Measurements from ENCODE around the gene DARS1. TPM values are rescaled to one million over a fixed set of nuclear protein-coding genes. Genes with fewer than 3 reads are reported as not detected.

The DARS1 gene
- total and polyA plus RNA-seq, 9 donors: 73.3 to 101 (median 82.0) TPM

- Histone ChIP-seq H3K4me1 (ENCODE audit: control insufficient read depth, insufficient read depth, low read length) (no peaks in the 10 kb centered on the region), H3K36me3 (ENCODE audit: control insufficient read depth, insufficient read depth, low read length) (peaks cover 11% of the 10 kb centered on the region), H3K27me3 (ENCODE audit: control insufficient read depth, insufficient read depth, low read length) (no peaks in the 10 kb centered on the region), H3K9me3 (replicated peaks; ENCODE audit: control insufficient read depth, low read depth, low read length) (no peaks in the 10 kb centered on the region), H3K4me3 (ENCODE audit: low read length) (no peak overlapping the region), H3K27ac (ENCODE audit: low read length) (no peak overlapping the region)
- DNase-seq: no peak
Observed at GRCh38 chr2:135931776-135932443, 53.5 kb downstream of the DARS1 start.

- no peak overlapping the region for H3K27ac ChIP-seq (ENCODE audit: low read length)
- H3K36me3 ChIP-seq (ENCODE audit: control insufficient read depth, insufficient read depth, low read length): peaks cover 11% of the 10 kb centered on the region
- no peak for DNase-seq
- no peaks in the 10 kb centered on the region for H3K4me1 ChIP-seq (ENCODE audit: control insufficient read depth, insufficient read depth, low read length)
- no peaks in the 10 kb centered on the region for H3K9me3 ChIP-seq (replicated peaks; ENCODE audit: control insufficient read depth, low read depth, low read length)
- H3K4me3 ChIP-seq (ENCODE audit: low read length): no peak overlapping the region
- H3K27me3 ChIP-seq (ENCODE audit: control insufficient read depth, insufficient read depth, low read length): no peaks in the 10 kb centered on the region
- no CpG with 5 or more reads among the region's 3 CpGs for WGBS (ENCODE audit: insufficient coverage)
Observed at GRCh38 chr2:135926605-135927004, 58.8 kb downstream of the DARS1 start.

DNA sequence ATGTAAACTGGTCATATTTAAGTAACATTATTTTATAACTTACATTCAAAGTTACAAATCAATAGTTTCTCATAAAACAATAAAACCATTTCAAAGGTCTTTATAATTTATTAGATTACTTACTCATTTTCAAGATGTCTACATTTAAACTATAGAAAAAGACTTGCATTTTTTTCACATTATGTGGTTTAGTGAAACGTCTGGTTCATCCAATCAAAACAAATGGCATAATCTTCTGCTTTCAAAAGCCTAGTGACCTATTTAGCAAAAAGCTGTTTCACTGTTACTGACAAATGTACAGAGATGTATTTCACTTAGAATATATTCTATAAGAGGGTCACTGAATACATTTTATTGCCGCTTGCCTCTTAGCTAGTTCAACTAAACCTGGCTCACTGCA, 59.9 kb downstream of the DARS1 start:
- no peaks in the 10 kb centered on the region for H3K27me3 ChIP-seq (ENCODE audit: control insufficient read depth, insufficient read depth, low read length)
- no peaks in the 10 kb centered on the region for H3K9me3 ChIP-seq (replicated peaks; ENCODE audit: control insufficient read depth, low read depth, low read length)
- no peak overlapping the region for H3K4me3 ChIP-seq (ENCODE audit: low read length)
- no peak for DNase-seq
- WGBS (ENCODE audit: insufficient coverage): 100% methylated on average over 1 of the region's 2 CpGs
- no peaks in the 10 kb centered on the region for H3K4me1 ChIP-seq (ENCODE audit: control insufficient read depth, insufficient read depth, low read length)
- H3K27ac ChIP-seq (ENCODE audit: low read length): no peak overlapping the region
- H3K36me3 ChIP-seq (ENCODE audit: control insufficient read depth, insufficient read depth, low read length): peaks cover 3% of the 10 kb centered on the region

GRCh38 chr2:135916207-135916606, 69.2 kb downstream of the DARS1 start:
- peak; percentile 82 for DNase-seq
- no CpG with 5 or more reads among the region's 3 CpGs for WGBS (ENCODE audit: insufficient coverage)
- no peak overlapping the region for H3K27ac ChIP-seq (ENCODE audit: low read length)
- H3K4me1 ChIP-seq (ENCODE audit: control insufficient read depth, insufficient read depth, low read length): no peaks in the 10 kb centered on the region
- H3K27me3 ChIP-seq (ENCODE audit: control insufficient read depth, insufficient read depth, low read length): no peaks in the 10 kb centered on the region
- H3K9me3 ChIP-seq (replicated peaks; ENCODE audit: control insufficient read depth, low read depth, low read length): no peaks in the 10 kb centered on the region
- H3K4me3 ChIP-seq (ENCODE audit: low read length): no peak overlapping the region
- peaks cover 7% of the 10 kb centered on the region for H3K36me3 ChIP-seq (ENCODE audit: control insufficient read depth, insufficient read depth, low read length)

- no peaks in the 10 kb centered on the region for H3K9me3 ChIP-seq (replicated peaks; ENCODE audit: control insufficient read depth, low read depth, low read length)
- no peaks in the 10 kb centered on the region for H3K4me1 ChIP-seq (ENCODE audit: control insufficient read depth, insufficient read depth, low read length)
- no peak for DNase-seq
- no CpG with 5 or more reads among the region's 3 CpGs for WGBS (ENCODE audit: insufficient coverage)
- no peaks in the 10 kb centered on the region for H3K27me3 ChIP-seq (ENCODE audit: control insufficient read depth, insufficient read depth, low read length)
- H3K36me3 ChIP-seq (ENCODE audit: control insufficient read depth, insufficient read depth, low read length): peaks cover 4% of the 10 kb centered on the region
- H3K27ac ChIP-seq (ENCODE audit: low read length): no peak overlapping the region
- H3K4me3 ChIP-seq (ENCODE audit: low read length): no peak overlapping the region
Observed at GRCh38 chr2:135914485-135914884, 70.9 kb downstream of the DARS1 start.

DNA sequence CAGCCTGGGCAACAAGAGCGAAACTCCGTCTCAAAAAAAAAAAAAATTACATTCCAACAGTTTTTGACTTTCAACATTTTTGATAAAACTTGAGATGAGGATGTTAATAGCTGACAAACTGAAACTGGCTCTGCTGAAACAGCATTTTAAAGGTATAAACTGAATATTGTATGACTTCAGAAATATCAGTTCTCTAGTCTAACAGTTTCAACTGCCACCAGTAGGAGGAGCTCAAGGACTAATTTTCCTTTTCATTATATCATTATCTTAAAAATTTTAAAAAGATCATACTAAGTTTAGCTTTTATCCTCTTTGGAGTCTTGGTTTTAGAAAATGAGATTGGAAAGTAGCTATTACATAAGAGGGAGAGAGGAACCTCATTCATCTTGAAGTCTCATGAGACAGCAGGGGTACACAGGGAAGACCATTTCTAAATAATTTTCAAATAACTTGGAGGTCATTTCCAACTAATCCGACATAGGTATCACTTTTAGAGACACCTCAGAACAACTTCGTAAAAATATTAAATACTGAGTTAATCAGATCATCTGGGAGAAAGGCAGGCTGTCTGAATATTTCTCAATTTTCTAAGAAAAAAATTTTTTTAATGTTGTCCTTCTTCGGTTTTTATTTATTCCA, 71.6 kb downstream of the DARS1 start:
- no peaks in the 10 kb centered on the region for H3K4me1 ChIP-seq (ENCODE audit: control insufficient read depth, insufficient read depth, low read length)
- no peaks in the 10 kb centered on the region for H3K9me3 ChIP-seq (replicated peaks; ENCODE audit: control insufficient read depth, low read depth, low read length)
- no peaks in the 10 kb centered on the region for H3K27me3 ChIP-seq (ENCODE audit: control insufficient read depth, insufficient read depth, low read length)
- DNase-seq: peak; percentile 49
- WGBS (ENCODE audit: insufficient coverage): no CpG with 5 or more reads among the region's 5 CpGs
- no peak overlapping the region for H3K4me3 ChIP-seq (ENCODE audit: low read length)
- no peak overlapping the region for H3K27ac ChIP-seq (ENCODE audit: low read length)
- peaks cover 4% of the 10 kb centered on the region for H3K36me3 ChIP-seq (ENCODE audit: control insufficient read depth, insufficient read depth, low read length)

GRCh38 chr2:135909976-135910375, 75.5 kb downstream of the DARS1 start:
- Histone ChIP-seq H3K9me3 (replicated peaks; ENCODE audit: control insufficient read depth, low read depth, low read length) (no peaks in the 10 kb centered on the region), H3K36me3 (ENCODE audit: control insufficient read depth, insufficient read depth, low read length) (peaks cover 5% of the 10 kb centered on the region)

DNA sequence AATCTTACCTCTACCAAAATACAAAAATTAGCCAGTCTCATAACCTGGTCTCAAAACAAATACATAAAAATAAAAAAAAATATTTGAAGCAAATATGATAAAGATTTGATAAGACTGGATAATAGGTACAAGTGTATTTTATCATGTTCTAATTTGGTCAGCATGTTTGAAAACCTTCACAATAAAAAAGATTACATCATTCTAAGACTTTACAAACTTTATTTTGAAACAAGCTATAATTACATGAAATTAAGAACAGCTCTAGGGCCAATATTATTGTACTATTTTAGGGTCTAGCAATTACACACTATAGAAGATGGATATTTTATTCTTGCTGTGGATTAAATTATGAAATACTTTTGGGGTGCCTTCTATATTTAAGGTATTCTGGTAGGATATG, 79.7 kb downstream of the DARS1 start:
- DNase-seq: no peak
- Histone ChIP-seq H3K4me3 (ENCODE audit: low read length) (no peak overlapping the region), H3K9me3 (replicated peaks; ENCODE audit: control insufficient read depth, low read depth, low read length) (no peaks in the 10 kb centered on the region), H3K27me3 (ENCODE audit: control insufficient read depth, insufficient read depth, low read length) (no peaks in the 10 kb centered on the region), H3K4me1 (ENCODE audit: control insufficient read depth, insufficient read depth, low read length) (no peaks in the 10 kb centered on the region), H3K36me3 (ENCODE audit: control insufficient read depth, insufficient read depth, low read length) (peaks cover 11% of the 10 kb centered on the region), H3K27ac (ENCODE audit: low read length) (no peak overlapping the region)

More at GRCh38 chr2:135909976-135910375, 75.5 kb downstream of the DARS1 start:
- DNase-seq: no peak
- Histone ChIP-seq H3K4me1 (ENCODE audit: control insufficient read depth, insufficient read depth, low read length) (no peaks in the 10 kb centered on the region), H3K27ac (ENCODE audit: low read length) (no peak overlapping the region), H3K27me3 (ENCODE audit: control insufficient read depth, insufficient read depth, low read length) (no peaks in the 10 kb centered on the region), H3K4me3 (ENCODE audit: low read length) (no peak overlapping the region)

DNA sequence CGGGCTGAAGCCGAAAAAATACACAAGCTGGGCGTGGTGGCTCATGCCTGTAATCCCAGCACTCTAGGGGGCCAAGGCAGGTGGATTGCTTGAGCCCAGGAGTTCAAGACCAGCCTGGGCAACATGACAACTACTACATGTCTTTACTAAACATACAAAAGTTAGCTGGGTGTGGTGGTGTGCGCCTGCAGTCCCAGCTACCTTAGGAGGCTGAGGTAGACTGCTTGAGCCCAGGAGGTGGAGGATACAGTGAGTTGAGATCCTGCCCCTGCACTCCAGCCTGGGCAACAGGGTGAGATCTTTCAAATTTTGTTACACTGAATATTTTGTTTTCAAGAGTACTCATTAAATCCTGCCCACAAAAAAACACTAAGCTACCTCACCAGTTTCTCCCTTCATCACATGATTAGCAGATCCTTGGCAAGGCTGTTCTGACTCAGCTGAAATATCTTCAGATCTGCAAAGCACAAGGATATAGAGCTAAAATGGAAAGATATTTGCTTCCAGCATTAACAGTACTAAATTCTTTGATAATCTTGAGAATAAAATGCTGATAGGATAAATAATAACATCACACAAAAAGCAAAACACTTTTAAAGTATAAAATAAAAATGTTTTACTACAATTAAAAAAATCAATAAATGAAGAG, 81.0 kb downstream of the DARS1 start:
- DNase-seq: peak; percentile 26
- no peaks in the 10 kb centered on the region for H3K9me3 ChIP-seq (replicated peaks; ENCODE audit: control insufficient read depth, low read depth, low read length)
- peaks cover 11% of the 10 kb centered on the region for H3K36me3 ChIP-seq (ENCODE audit: control insufficient read depth, insufficient read depth, low read length)
- H3K4me1 ChIP-seq (ENCODE audit: control insufficient read depth, insufficient read depth, low read length): no peaks in the 10 kb centered on the region
- no peaks in the 10 kb centered on the region for H3K27me3 ChIP-seq (ENCODE audit: control insufficient read depth, insufficient read depth, low read length)
- WGBS (ENCODE audit: insufficient coverage): no CpG with 5 or more reads among the region's 4 CpGs
- H3K27ac ChIP-seq (ENCODE audit: low read length): no peak overlapping the region
- no peak overlapping the region for H3K4me3 ChIP-seq (ENCODE audit: low read length)

DNA sequence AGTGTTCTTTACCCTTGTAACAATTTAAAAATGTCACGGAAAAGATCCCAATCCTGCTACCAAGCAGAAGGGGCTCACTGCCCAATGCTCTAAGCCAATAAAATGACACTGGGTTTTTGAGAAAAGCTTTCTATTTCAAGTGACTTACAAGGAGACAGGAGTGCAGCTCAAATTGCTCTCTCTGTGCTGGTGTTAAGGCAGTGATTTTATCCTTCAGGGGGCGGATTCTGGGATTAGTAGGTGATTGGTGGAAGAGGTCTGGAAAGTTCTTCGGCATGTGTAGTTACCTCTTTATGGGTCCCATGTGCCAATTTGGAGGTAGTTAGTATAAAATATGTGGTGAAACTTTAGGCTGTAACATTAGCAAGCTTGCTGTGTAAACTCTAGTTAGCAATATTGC, 81.8 kb downstream of the DARS1 start:
- WGBS (ENCODE audit: insufficient coverage): 48% methylated on average over 2 of the region's 3 CpGs
- Histone ChIP-seq H3K27ac (ENCODE audit: low read length) (no peak overlapping the region), H3K4me1 (ENCODE audit: control insufficient read depth, insufficient read depth, low read length) (no peaks in the 10 kb centered on the region), H3K4me3 (ENCODE audit: low read length) (no peak overlapping the region), H3K27me3 (ENCODE audit: control insufficient read depth, insufficient read depth, low read length) (no peaks in the 10 kb centered on the region), H3K36me3 (ENCODE audit: control insufficient read depth, insufficient read depth, low read length) (peaks cover 10% of the 10 kb centered on the region), H3K9me3 (replicated peaks; ENCODE audit: control insufficient read depth, low read depth, low read length) (no peaks in the 10 kb centered on the region)
- no peak for DNase-seq

Data from muscle of leg (tissue), 11 donors.